BLaER1 (cell line): ENCODE results near the gene PALM2AKAP2.

Experiments
- H3K27ac ChIP-seq: shearing (Covaris generic); formaldehyde crosslinking; 2 replicates; pipeline ENCODE4 v1.8.1; 2022
- H3K27me3 ChIP-seq: shearing (Covaris generic); formaldehyde crosslinking; 2 replicates; pipeline ENCODE4 v1.8.1; 2022
- H3K36me3 ChIP-seq: shearing (Covaris generic); formaldehyde crosslinking; 2 replicates; pipeline ENCODE4 v1.8.1; 2022
- H3K4me1 ChIP-seq: shearing (Covaris generic); formaldehyde crosslinking; 2 replicates; pipeline ENCODE4 v1.8.1; 2022
- H3K4me2 ChIP-seq: shearing (Covaris generic); formaldehyde crosslinking; 2 replicates; pipeline ENCODE4 v1.8.1; 2022
- H3K4me3 ChIP-seq: shearing (Covaris generic); formaldehyde crosslinking; 2 replicates; pipeline ENCODE4 v1.8.1; 2022
- H3K9ac ChIP-seq: shearing (Covaris generic); formaldehyde crosslinking; 2 replicates; pipeline ENCODE4 v1.8.1; 2022
- H3K9me3 ChIP-seq: shearing (Covaris generic); formaldehyde crosslinking; 2 replicates; pipeline ENCODE4 v1.8.1; 2022
- H4K20me1 ChIP-seq: shearing (Covaris generic); formaldehyde crosslinking; 2 replicates; pipeline ENCODE4 v1.8.1; 2022
- Cebpa-rat ChIP-seq: shearing (Covaris generic); IDR thresholded peaks from 2 replicates; pipeline ENCODE4 v1.8.1; 2022

The PALM2AKAP2 gene

DNA sequence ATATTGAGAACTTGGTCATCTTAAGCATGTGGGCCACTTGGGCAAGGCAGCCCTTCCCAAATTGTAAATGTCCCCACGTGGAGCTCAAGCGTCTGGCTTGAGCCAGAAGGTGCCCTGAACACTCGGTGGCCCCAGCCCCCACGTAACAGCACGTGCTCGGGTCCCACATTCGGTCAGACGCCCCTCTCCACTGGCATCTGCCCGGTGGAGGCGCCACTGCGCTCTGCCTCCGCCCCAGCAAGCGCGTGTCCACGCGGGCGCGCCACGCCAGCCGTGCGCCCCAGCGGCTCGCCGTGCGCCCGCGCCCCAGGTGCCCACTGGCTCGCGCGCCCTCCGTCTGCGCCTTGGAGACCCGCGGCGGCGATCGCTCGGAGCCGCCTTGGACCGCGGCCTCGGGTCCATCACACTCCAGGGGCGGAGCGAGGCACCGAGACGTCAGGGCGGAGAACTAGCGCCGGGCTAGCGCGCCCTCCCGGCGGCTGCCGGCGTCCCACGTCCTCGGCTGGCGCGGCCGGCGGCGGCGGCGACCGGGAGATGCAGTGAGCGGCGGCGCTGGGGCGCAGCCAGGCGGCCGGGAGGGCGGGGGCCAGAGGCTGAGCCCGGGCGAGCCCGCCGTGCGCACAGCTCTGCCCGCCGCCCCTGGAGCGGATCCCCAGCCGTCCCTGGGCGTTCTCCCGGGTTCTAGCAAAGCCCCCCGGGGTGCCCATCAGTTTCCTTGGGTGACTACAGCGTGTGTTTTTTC is at the start of gene PALM2AKAP2:
PALM2AKAP2 (plus strand) TSS at position 488 of the 742 bp plus-strand sequence. CDS start 291 bp downstream, outside the sequence.
- H3K27ac ChIP-seq: no peak within 1 kb of the TSS

DNA sequence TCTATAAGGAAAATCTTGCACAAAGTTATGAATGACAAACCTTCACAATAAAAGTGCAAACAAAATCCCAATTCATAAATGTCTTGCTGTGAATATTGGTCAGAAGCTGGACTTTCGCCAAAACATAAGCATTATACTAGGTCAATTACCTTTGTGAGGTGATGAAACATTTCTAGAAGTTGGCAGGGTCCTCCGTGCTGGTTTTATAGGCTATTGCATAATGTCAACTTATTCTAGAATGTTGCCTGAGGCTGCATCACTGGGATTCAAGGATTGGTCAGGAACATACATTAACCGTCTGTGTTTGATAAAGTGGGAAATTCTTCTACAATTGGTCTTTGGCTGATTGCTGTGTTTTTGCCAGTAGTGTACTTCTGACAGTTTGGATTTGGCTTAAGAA is 49.8 kb upstream of the PALM2AKAP2 start:
- Histone ChIP-seq H3K27me3 (no peaks in the 10 kb centered on the region), H4K20me1 (no peaks in the 10 kb centered on the region), H3K9ac (no peak overlapping the region), H3K27ac (no peak overlapping the region), H3K9me3 (no peaks in the 10 kb centered on the region), H3K4me3 (no peak overlapping the region), H3K36me3 (no peaks in the 10 kb centered on the region), H3K4me2 (no peak overlapping the region), H3K4me1 (no peaks in the 10 kb centered on the region)
- no peak for TF ChIP-seq Cebpa-rat

More for the DNA sequence above, at the start of gene PALM2AKAP2:
- no peaks in the 10 kb centered on the region for H3K36me3 ChIP-seq
- TF ChIP-seq Cebpa-rat: no peak
- H3K27me3 ChIP-seq: no peaks in the 10 kb centered on the region
- no peak within 1 kb of the TSS for H3K4me3 ChIP-seq
- H3K4me2 ChIP-seq: no peak within 1 kb of the TSS
- H4K20me1 ChIP-seq: no peaks in the 10 kb centered on the region
- peaks cover 12% of the 10 kb centered on the region for H3K9me3 ChIP-seq
- no peak within 1 kb of the TSS for H3K9ac ChIP-seq
- no peaks in the 10 kb centered on the region for H3K4me1 ChIP-seq

DNA sequence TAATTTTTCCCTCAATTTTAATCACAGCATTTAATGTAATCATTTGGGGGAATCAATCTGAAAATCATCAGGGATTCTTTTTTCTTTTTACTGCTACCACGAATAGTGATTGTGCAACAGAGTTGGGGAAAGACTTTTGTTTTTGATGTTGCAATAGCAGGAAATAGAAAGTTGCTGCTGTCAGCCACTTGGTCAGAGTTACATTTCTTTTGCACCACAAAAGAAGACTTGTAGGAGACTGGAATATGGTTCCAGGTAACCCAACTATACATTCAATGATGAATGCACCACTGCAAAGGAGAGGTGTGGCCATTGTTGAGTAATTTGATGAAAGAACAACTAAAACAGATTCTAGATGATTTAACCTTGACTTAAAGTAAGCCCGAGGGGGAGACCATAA is 46.3 kb upstream of the PALM2AKAP2 start:
- Histone ChIP-seq H3K4me1 (no peaks in the 10 kb centered on the region), H3K9ac (no peak overlapping the region), H3K27ac (no peak overlapping the region), H3K9me3 (no peaks in the 10 kb centered on the region), H3K27me3 (no peaks in the 10 kb centered on the region), H3K4me2 (no peak overlapping the region), H3K36me3 (no peaks in the 10 kb centered on the region), H3K4me3 (no peak overlapping the region), H4K20me1 (no peaks in the 10 kb centered on the region)
- TF ChIP-seq Cebpa-rat: peak; percentile 85; the same call in 1 of the 2 replicates

DNA sequence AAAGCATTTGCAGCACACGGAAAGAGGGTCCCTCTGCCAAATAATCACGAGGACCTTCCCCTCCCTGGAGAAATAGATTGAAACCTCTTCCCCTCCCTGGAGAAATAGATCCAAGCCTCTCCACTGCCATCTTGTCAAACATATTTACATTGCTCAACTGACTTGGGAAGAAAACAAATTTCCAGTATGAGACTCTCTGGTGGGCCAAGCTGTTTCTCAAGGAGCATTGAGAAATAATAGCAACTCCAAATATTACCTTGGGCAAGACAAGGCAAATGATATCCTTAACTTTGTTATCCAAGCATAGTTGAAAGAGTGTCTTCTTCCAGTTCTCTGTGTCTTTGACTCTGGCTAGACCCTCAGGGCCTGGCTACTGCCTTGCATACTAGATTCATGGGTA is 45.2 kb upstream of the PALM2AKAP2 start:
- no peak overlapping the region for H3K9ac ChIP-seq
- no peaks in the 10 kb centered on the region for H3K36me3 ChIP-seq
- H3K27me3 ChIP-seq: no peaks in the 10 kb centered on the region
- H3K4me1 ChIP-seq: no peaks in the 10 kb centered on the region
- H3K9me3 ChIP-seq: no peaks in the 10 kb centered on the region
- H3K27ac ChIP-seq: no peak overlapping the region
- H3K4me3 ChIP-seq: no peak overlapping the region
- H3K4me2 ChIP-seq: no peak overlapping the region
- H4K20me1 ChIP-seq: no peaks in the 10 kb centered on the region
- no peak for TF ChIP-seq Cebpa-rat

DNA sequence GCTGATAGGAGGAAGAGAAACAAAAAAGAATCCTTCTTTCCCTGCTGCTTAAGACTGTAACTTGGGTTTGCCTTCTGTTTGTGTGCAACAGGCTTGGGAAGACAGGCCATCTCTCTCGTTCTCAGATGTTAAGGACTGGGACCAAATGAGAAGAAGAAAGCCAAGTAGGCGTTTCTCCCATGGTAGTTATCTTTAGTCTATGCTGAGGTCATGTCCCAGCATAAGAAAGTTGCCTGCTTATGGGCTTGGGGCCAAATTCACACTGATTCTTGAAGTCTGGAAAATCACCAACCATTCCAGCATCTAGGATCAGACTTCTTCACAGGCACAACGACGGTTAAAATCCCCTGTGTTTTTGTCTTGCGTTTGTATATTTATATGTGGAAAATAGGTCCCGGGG is 44.2 kb upstream of the PALM2AKAP2 start:
- Histone ChIP-seq H3K27ac (no peak overlapping the region), H3K36me3 (no peaks in the 10 kb centered on the region), H3K4me3 (no peak overlapping the region), H3K9ac (no peak overlapping the region), H3K9me3 (no peaks in the 10 kb centered on the region), H3K4me1 (no peaks in the 10 kb centered on the region), H4K20me1 (no peaks in the 10 kb centered on the region), H3K27me3 (no peaks in the 10 kb centered on the region), H3K4me2 (no peak overlapping the region)
- TF ChIP-seq Cebpa-rat: no peak

DNA sequence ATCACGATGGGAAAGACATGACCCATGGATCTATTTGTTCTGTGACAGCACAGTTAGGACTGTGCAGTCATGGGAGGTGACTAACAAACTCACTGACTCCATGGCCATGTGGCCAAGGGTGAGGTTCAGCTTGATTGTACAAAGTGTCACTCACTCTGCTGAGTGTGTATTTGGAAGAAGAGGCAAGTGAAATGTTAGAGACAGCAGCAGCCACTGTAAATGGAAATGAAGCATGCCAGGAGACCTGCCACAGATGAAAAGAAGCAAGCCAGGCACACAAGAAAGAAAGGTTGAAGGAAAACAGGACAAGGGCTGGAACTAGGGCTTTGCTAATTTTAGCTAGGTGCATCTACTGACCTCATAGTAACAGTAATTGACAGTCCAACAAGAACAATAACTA is 42.7 kb upstream of the PALM2AKAP2 start:
- no peak overlapping the region for H3K4me3 ChIP-seq
- TF ChIP-seq Cebpa-rat: no peak
- H3K4me1 ChIP-seq: no peaks in the 10 kb centered on the region
- no peak overlapping the region for H3K4me2 ChIP-seq
- H4K20me1 ChIP-seq: no peaks in the 10 kb centered on the region
- no peak overlapping the region for H3K9ac ChIP-seq
- no peaks in the 10 kb centered on the region for H3K36me3 ChIP-seq
- H3K27ac ChIP-seq: no peak overlapping the region
- no peaks in the 10 kb centered on the region for H3K27me3 ChIP-seq
- no peaks in the 10 kb centered on the region for H3K9me3 ChIP-seq

DNA sequence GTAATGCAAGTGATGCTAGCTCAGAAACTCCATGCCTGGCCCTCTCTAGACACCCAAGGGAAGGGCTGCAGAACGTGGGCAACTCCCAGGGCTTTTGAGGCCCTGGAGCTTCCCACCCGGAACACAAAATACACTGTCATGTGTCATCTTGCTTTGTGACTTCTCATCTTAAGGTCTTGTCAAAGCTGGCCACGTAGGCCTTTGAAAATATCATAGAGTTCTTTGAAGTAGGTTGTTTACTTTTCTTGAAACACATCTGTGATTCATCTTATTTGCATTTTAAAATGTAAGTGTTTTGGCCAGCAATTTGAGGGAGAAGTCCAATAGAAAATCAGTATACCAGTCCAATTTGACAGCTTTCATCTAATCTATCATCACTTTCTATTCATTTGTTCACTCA is 40.2 kb upstream of the PALM2AKAP2 start:
- Histone ChIP-seq H3K4me1 (no peaks in the 10 kb centered on the region), H3K9ac (no peak overlapping the region), H3K4me2 (no peak overlapping the region), H3K36me3 (no peaks in the 10 kb centered on the region), H3K9me3 (no peaks in the 10 kb centered on the region), H3K27ac (no peak overlapping the region), H3K4me3 (no peak overlapping the region), H3K27me3 (no peaks in the 10 kb centered on the region), H4K20me1 (no peaks in the 10 kb centered on the region)
- no peak for TF ChIP-seq Cebpa-rat

DNA sequence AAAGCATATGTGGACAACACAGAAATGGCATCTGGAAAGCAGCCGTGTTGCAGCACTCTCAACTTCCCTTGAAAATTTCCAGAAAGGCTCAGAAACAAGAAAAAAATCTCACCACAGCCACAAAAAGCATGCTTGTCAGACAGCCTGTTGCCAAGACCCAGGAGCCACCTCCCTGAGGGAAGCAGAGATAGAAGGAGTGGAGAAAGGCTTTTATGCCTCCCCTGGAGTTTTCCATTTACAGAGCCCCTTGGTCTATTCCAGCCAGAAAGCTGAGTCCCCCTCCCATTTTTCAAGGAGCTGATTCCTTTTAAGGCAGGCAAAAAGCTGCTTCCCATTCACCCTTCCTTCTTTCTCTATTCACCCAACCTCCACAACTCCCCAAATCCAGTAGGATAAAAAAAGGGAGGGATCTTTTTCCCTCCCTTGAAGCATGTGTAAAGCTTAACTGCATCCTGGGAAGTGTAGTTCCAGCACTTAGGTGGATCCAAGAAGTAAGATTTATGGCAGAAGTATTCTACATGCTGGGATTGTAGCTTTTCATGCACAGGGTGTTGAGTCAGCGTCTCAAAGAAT is 37.1 kb upstream of the PALM2AKAP2 start:
- no peaks in the 10 kb centered on the region for H3K36me3 ChIP-seq
- no peaks in the 10 kb centered on the region for H4K20me1 ChIP-seq
- H3K4me2 ChIP-seq: no peak overlapping the region
- no peaks in the 10 kb centered on the region for H3K4me1 ChIP-seq
- H3K4me3 ChIP-seq: no peak overlapping the region
- H3K27ac ChIP-seq: no peak overlapping the region
- no peaks in the 10 kb centered on the region for H3K27me3 ChIP-seq
- no peak for TF ChIP-seq Cebpa-rat
- H3K9ac ChIP-seq: no peak overlapping the region
- H3K9me3 ChIP-seq: no peaks in the 10 kb centered on the region

DNA sequence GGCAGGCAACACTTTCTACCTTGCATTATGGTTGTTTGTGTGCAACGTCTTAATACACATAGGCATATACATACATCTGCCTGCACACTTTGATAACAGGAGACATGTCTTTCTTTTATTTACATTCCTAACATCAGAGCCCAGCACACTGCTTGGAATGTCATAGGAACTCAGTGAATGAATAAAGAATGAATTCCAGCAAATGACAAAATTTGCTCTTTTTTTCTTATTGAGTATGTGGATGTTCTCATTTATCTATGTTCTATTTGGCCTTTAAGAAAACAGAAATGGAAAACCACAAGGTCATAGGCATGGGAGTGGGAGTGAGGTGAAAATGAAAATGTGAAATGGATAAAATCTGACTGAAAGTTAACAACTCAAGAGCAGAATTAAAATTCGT is 36.3 kb upstream of the PALM2AKAP2 start:
- no peak for TF ChIP-seq Cebpa-rat
- no peak overlapping the region for H3K27ac ChIP-seq
- no peak overlapping the region for H3K9ac ChIP-seq
- no peak overlapping the region for H3K4me2 ChIP-seq
- H3K9me3 ChIP-seq: no peaks in the 10 kb centered on the region
- H4K20me1 ChIP-seq: no peaks in the 10 kb centered on the region
- H3K27me3 ChIP-seq: no peaks in the 10 kb centered on the region
- no peak overlapping the region for H3K4me3 ChIP-seq
- no peaks in the 10 kb centered on the region for H3K36me3 ChIP-seq
- no peaks in the 10 kb centered on the region for H3K4me1 ChIP-seq

DNA sequence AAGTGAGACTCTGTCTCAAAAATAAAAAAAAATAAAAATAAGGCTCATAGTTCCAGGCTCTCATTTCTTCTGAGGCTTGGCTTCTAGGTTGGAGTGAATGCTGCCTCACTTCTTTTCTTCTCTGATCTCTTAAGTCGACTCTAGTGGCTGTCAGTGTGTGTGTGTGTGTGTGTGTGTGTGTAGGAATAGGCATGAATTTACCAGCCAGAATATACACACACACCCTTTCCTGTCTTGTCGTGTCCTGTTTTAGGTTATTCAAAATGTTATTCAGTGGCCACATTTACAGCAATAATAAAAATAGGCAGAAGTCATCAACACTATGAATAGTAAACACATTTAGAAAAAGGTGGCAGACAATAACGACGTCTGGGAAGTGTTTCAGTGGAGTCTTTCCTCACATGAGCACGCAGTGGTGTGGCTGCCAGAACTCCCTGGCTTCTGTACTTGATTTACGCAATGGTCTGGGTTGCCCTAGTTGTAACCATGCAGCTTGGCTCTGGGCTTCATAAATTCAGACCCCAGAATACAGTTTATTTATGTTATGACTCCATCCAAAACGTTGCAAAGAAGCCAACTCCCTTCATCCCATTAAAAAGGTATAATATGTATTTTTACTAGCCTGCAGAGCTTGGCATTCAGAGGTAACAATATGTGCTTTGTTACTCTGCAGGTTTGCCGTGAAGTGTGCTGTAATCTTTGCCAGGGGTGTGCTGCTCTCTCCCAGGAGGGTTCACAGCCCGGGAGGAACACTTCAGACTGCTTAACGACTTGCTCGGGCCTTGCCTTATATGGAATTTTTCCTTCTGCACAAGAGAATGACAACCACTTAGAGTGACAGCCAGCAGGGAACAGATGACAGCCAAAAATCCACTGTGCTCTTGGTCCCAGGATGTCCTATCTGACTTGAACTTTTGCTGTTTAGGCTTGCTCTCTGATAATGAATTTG is 34.4 kb upstream of the PALM2AKAP2 start:
- Histone ChIP-seq H3K4me3 (no peak overlapping the region), H3K9me3 (no peaks in the 10 kb centered on the region), H4K20me1 (no peaks in the 10 kb centered on the region), H3K27me3 (no peaks in the 10 kb centered on the region), H3K4me1 (no peaks in the 10 kb centered on the region), H3K36me3 (no peaks in the 10 kb centered on the region), H3K27ac (no peak overlapping the region), H3K4me2 (no peak overlapping the region), H3K9ac (no peak overlapping the region)
- TF ChIP-seq Cebpa-rat: no peak
